Glomerular visceral epithelial cell (primary cell): Measurements from ENCODE around the gene MAS1.
"Not testable (repeated sequence)": the region's sequence is repeated elsewhere in the genome, so short reads cannot be mapped to it uniquely, and the experiment has no call there.

Source experiments
- DNase-seq: peaks from one replicate; pipeline ENCODE4 v3.0.0-alpha.2; 2016; ENCODE audit errors: extremely low spot score

MAS1 gene

GRCh38 chr6:159919011-159919511, 28.3 kb downstream of the MAS1 start:
- no peak for DNase-seq

- no peak for DNase-seq
Observed at GRCh38 chr6:159919800-159920199, 29.0 kb downstream of the MAS1 start.

DNA sequence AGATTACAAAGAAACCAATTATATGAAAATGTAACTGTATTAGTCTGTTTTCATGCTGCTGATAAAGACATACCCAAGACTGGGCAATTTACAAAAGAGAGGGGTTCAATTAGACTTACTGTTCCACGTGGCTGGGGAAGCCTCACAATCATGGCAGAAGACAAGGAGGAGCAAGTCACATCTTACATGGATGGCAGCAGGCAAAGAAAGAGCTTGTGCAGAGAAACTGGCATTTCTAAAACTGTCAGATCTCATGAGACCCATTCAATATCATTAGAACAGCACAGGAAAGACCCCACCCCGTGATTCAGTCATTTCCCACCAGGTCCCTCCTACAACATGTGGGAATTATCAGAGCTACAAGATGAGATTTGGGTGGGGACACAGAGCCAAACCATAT, 33.4 kb downstream of the MAS1 start:
- DNase-seq: not testable (repeated sequence)

DNA sequence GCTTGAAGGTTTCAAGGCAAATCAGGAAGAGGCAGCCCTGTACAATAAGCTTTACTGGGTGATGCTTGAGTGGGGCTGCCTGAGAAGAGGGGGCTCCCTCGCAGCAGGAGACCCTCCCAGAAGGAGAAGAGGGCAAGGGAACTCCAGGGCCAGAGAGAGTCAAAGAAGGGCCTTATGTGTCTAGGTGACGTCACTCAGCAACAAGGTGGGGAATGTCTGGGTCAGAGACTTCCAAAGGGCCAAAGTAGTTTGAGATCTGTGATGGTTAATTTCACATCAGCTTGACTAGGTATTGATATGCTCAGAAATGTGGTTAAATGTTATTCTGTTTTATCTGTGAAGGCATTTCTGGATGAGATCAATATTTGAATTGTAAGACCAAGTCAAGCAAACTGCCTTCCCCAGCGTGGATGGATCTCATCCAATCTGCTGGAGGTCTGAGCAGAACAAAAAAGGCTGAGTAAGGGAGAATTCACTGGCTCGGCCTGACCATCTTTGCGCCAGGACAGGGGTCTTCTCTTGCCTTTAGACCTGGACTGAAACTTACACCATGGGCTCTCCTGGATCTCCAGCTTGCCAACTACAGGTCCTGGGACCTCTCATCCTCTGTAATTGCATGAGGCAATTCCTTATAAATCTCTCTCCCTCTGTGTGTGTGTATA, 35.9 kb downstream of the MAS1 start:
- DNase-seq: no peak

DNA sequence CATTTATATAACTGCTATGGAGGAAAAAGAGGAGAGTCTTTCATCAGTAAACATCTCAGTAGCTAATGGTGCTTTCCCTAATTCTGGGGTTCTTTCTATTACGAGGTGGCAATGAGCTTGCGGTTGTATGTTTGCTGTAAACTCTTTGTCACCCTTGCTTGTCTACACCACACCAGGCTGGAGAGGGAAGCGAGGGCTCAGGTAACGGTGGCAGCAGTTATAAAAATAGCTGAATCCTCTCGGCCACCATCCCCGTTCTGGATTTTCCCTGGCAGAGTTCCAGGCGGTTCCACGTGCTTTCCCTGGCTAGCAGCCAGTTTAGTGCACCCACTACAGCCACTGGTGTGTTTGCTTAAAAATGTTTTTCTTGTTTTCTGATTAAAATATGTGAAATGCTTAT, 39.0 kb downstream of the MAS1 start:
- DNase-seq: peak; percentile 49

GRCh38 chr6:159931112-159931511, 40.3 kb downstream of the MAS1 start:
- DNase-seq: no peak

DNA sequence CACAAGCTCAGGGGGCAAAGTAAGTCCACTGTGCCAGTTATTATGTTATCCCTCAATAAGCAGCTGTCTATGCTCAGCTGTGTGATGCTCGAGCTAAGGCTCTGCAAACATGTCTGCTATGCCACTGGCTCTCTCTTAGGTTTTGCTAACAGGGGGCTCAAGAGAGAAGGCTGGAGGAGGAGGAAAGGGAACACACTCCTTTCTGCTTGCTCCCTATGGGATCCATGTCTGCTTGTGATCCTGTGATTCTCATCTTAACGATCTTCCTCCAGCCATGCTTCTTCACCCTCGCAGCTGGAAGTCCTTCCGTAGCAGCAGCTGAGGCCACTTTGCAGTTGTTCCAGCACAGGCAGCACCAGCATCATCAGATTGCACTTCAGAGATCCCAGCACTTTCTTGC, 41.1 kb downstream of the MAS1 start:
- DNase-seq: no peak

DNA sequence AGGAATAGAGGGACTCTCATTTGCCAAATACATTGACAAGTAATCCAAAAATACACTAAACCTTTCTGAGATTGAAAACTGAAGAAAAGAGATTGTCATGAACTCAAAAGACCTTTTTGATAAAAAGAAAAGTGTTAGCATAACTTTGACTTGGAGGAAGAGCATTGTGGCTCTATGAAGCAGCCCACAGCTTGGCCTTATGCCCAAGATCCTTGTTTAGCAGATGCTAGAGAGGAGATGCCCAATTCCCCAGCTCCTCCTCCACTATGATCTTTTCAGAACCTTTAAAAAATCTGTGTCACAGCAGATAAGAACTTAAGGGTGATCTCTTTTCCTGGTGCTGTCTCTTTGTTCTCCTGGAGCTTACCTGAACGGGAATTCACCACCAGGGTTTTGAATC, 42.3 kb downstream of the MAS1 start:
- no peak for DNase-seq

DNA sequence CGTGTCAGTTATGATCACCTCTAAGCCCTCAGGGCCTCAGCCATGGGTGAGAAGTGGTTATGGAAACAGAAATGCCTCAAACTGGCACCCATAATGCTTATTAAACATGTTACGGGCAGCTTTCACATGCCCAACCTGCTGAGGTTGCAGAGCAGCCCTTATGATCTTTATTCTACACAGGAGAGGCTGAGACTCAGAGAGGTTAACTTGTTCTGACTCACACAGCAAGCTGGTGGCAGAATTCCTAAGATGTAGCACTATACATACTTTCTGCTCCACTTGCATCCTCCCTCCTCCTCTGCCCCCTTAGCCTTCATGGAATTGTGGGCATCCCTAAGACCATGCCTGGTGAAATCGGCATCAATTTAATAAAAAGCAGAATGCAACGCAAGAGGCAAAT, 43.4 kb downstream of the MAS1 start:
- peak; percentile 31 for DNase-seq

DNA sequence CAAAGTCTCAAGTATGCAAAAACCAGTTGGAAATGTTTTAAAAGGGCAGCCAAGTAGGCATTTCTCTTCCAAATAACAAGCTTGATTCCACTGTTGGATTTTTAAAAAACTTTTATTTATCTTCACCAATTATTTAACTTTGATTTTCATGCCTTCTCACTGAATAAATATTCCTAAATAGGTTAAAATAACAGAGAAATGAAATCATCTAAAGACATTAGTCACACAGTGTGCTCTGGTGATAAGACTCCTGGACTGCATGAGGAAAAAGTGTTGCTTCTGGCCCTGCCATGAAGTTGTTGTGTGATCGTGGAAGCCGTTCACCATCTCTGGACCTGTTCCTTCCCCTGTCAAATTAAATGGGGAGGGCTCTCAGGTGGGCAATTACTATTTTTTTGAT, 44.3 kb downstream of the MAS1 start:
- DNase-seq: no peak

GRCh38 chr6:159935633-159936032, 44.8 kb downstream of the MAS1 start:
- DNase-seq: no peak

- no peak for DNase-seq
Observed at GRCh38 chr6:159939591-159940016, 48.8 kb downstream of the MAS1 start.
